NCI-H146 treated with DMSO at 0.1 percent for 48 hours (cell line): Measurements from ENCODE around the gene PHRF1.

Experiments used
- DNase-seq: peaks from one replicate; lab custom pipeline; 2025; ENCODE audit not compliant: unreplicated experiment; lab: John Stamatoyannopoulos, UW

PHRF1 gene, protein sequence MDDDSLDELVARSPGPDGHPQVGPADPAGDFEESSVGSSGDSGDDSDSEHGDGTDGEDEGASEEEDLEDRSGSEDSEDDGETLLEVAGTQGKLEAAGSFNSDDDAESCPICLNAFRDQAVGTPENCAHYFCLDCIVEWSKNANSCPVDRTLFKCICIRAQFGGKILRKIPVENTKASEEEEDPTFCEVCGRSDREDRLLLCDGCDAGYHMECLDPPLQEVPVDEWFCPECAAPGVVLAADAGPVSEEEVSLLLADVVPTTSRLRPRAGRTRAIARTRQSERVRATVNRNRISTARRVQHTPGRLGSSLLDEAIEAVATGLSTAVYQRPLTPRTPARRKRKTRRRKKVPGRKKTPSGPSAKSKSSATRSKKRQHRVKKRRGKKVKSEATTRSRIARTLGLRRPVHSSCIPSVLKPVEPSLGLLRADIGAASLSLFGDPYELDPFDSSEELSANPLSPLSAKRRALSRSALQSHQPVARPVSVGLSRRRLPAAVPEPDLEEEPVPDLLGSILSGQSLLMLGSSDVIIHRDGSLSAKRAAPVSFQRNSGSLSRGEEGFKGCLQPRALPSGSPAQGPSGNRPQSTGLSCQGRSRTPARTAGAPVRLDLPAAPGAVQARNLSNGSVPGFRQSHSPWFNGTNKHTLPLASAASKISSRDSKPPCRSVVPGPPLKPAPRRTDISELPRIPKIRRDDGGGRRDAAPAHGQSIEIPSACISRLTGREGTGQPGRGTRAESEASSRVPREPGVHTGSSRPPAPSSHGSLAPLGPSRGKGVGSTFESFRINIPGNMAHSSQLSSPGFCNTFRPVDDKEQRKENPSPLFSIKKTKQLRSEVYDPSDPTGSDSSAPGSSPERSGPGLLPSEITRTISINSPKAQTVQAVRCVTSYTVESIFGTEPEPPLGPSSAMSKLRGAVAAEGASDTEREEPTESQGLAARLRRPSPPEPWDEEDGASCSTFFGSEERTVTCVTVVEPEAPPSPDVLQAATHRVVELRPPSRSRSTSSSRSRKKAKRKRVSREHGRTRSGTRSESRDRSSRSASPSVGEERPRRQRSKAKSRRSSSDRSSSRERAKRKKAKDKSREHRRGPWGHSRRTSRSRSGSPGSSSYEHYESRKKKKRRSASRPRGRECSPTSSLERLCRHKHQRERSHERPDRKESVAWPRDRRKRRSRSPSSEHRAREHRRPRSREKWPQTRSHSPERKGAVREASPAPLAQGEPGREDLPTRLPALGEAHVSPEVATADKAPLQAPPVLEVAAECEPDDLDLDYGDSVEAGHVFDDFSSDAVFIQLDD (N-terminal part only)

DNA sequence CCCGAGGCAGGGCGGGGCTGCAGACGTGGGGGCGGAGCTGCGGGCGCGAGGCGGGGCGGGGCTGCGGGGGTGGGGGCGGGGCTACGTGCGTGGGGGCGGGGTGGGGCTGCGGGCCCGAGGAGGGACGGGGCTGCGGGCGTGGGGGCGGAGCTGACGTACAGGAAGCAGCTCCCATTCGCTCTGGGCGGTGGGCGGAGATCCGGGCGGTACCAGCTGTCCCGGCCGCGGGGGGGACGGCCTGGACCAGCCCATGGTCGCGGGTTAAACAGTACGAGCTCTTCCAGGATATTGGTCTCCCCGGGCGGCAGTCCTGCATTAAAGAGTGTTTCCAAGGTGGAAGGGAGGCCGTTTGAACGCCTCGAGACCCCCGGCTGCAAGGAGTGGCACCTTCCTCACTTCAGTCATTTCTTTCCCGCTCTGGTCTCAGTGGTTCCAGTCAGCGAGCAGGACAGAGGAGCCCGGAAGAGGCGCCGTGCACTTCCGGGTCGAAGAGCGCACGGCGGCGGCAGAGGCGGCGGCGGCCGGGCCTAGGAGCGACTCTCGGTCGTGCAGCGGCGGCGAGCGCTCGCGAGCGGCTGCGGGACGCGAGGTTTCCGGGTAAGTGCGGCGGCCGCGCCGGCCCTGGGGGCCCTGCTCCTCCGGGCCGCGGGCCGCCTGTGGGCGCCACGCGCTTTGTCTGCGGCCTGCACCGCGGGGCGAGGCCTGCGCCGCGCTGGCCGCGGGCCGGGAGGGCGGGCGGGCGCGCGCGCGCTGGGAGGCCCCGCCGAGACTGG lies at the start of gene PHRF1:
Gene PHRF1 (plus strand): TSS at position 475 of the 773 bp plus-strand sequence. CDS start 5,043 bp downstream, outside the sequence.
- peak; percentile 92 for DNase-seq

DNA sequence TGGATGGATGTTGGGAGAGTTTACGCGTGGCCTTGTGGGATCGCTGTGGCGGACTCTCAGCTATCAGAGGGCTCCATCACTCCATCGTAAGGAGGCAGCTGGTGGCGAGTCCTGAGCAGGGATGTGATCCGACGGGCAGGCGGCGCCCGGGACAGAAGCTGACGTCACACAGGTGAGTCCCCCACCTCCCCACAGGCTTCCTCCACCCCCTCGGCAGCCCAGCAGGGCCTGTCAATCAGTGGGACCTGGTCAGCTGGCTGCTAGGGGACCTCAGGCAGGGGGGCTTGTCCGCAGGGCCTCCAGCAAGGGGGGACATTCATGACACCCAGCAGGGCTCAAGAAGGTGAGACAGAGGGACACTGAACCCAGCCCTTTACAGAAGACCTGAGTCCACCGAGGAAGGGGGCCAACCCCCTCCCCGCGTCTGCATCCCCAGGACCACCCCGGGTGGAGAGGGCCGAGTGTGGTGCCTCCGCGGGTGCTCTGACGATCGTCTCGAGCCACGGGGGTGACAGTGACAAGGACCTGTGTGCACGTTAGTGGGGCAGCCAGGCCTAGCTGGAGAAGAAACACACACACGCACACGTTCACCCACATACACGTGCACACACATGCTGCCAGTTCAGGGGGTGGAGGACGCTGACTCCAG lies 48.0 kb upstream of the PHRF1 start:
- no peak for DNase-seq

- DNase-seq, result peak; percentile 18
These were observed 47.2 kb upstream of the PHRF1 start for GRCh38 chr11:528815-529727.

DNA sequence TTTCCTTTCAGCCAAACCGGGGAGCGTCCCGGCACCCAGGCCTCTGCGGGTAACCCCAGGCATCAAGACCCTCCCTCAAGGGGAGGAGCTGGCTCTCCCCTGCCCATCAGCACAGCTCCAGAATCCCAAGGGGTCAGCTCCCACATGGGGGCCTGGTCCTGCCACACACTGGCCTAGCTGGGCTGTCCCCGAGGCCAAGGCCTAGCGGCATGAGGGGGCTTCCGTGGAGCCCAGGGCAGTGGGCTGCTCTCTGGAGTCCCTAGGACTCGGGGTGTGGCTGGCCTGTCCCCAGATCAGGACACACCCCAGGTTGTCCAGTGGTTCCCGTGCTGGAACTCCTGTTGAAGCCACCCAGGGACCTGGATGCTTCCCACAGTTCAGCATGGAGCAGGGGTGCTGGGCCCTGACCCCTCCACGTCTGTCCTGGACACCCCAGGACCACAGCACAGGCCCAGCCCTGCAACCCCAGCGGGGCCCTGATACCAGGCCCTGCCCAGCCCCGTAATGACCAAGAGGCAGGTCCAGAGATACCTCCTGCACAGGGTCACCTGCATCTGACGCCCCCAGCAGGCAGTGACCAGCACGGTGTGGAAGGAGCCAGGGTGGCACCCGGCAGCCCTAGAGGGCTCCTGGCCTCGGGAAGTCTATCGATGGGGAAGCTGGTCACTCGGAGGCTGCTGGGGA lies 46.4 kb upstream of the PHRF1 start:
- DNase-seq, result no peak

DNA sequence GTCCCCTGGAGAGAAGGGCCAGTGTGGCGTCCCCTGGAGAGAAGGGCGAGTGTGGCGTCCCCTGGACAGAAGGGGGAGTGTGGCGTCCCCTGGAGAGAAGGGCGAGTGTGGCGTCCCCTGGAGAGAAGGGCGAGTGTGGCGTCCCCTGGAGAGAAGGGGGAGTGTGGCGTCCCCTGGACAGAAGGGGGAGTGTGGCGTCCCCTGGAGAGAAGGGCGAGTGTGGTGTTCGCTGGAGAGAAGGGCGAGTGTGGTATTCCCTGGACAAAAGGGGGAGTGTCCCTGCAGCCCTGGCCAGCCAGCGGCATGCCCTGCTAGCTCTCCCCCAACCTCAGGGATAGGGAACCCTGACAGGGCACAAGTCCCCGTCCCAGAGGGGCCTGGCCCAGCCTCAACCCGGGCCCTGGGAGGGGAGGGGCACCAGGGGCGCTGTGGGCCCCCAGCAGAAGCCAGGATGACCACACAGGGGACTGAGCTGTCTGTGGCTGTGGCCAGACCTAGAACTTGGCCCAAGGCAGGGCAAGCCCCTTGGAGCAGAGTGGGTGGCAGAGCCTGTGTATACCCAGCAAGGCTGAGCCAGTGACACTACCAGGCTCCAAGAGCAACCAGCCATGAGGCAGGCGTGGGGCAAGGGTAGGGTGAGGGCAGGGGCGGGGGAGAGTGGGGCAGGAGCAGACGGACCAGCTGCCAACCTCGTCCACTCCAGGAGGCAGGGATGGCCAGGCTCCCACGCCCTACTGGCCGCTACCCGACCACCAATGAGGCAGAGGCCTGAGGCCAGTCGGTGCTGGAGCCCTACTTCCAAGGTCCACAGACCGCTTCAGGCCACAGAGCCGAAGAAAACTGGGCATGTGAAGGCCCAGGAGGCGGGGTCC lies 45.1 kb upstream of the PHRF1 start:
- no peak for DNase-seq

DNA sequence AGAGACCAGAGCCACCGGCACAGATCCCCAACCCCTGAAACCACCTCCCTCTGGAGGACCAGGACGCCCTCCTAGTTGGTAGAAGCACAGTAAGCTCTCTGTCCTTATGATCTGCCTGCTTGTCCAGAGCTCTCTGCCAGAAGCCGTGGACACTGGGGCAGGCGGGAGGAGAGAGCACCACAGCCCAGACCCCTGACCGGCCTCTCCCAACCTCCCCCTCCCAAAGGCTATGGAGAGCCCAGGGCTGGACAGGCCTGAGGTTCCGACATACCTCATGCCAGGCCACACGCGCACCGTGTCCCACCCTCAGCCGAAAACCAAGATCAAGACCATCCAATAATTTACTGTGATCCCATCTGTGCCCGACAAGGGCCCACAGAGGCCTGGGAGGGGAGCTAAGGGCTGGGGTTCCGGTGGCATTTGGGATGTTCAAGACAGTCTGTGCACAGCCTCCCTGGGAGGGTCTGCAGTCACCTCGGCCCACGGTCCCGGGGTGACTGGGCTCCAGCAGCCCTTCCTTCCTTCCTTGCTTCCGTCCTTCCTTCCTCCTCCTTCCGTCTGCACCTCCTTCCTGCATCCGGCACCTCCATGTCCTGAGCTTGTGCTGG lies 44.2 kb upstream of the PHRF1 start:
- no peak for DNase-seq

- DNase-seq, result no peak
These were observed 43.7 kb upstream of the PHRF1 start for GRCh38 chr11:532527-532985.

DNA sequence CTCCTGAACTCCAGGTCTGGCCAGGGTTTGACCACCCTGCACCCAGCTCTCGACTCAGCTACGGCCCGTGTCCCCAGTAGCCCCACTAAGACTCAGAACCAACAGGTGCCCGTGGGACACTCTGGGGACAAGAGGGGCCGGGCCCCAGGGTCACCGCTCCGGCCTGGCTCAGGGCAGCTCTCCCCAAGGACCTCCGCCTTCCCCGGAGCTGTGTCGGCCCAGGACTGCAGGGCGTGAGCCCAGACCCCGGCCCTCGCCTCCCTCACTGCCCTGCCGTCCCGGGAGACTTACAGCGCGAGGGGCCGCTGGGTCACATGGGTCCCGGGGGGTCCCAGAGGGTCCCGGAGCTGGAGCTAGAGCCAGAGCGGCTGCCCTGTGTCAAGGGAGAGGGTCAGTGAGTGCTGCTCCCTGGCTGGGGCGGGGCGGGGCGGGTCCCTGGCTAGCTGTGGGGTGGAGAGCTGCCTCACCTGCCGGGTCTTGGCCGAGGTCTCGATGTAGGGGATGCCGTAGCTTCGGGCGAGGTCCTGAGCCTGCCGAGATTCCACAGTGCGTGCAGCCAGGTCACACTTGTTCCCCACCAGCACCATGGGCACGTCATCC lies 43.2 kb upstream of the PHRF1 start:
- no peak for DNase-seq

- no peak for DNase-seq
These were observed 42.5 kb upstream of the PHRF1 start for GRCh38 chr11:533586-534395.

- no peak for DNase-seq
These were observed 41.7 kb upstream of the PHRF1 start for GRCh38 chr11:534396-535209.

- no peak for DNase-seq
These were observed 41.1 kb upstream of the PHRF1 start for GRCh38 chr11:535210-535518.

- peak; percentile 78 for DNase-seq
These were observed 40.5 kb upstream of the PHRF1 start, which contains the start of gene HRAS for GRCh38 chr11:535519-536454. Gene HRAS, minus strand, starts transcription at chr11:535576.

GRCh38 chr11:536841-537621 lies 39.2 kb upstream of the PHRF1 start, which contains the start of gene LRRC56:
Gene LRRC56, plus strand, starts transcription at chr11:537527. Its CDS starts 3,158 bp downstream, at chr11:540685.
- peak; percentile 80 for DNase-seq
